ENCODE measurements around the gene RUVBL2.

Gene RUVBL2

DNA sequence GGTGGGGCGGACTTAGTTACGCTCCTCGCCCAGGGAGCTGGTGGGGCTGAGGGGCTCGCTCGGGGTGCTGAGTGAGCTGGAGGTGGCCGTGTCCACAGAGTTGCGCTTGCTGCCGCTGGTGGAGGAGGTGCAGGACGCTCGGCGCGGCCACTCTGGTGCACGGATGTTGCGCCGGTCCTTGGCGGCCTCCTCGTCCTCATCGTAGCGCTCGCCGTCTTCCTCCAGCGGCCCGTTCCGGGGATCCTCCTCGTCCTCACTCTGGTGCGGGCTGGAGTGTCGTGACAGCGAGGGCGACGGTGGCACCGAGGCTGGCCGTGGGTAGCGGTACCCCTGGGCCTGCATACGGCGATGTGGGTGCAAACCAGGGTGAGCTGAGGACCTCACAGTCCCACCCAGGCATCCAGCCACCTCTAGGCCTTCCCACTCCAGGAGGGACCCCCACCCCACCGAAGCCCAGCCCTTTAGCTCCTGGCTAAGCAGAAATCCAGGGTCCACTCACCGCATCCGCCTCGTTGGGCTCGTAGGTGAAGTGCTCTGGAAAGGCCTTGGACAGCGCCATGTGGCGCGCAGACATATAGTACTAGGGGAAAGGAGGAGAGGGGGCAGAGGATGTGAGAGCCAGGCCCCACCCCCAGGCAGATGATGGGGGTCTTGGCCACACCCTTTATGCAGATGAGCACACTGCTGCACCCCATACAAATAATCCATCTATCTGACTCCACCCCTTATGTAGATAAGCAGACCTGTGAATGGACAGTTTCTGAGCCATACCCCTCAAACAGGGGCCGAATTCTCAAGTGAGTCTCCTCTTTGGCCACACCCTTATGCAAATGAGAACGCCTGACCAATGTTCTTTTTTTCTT is 24.2 kb upstream of the RUVBL2 start:
- Histone ChIP-seq H2AFZ (ENCODE audit: low read depth, low read length) (no peak overlapping the region), H3K36me3 (replicated peaks; ENCODE audit: low read depth, low read length) (peaks cover 57% of the 10 kb centered on the region), H4K20me1 (ENCODE audit: insufficient read depth, low read length) (peaks cover 21% of the 10 kb centered on the region), H3K4me1 (ENCODE audit: low read length) (peaks cover 41% of the 10 kb centered on the region), H3K27me3 (ENCODE audit: low read depth, low read length) (no peaks in the 10 kb centered on the region), H3K9ac (ENCODE audit: low read length) (no peak overlapping the region), H3K4me3 (ENCODE audit: low read length) (no peak overlapping the region), H3K9me3 (ENCODE audit: insufficient read depth, low read length) (no peaks in the 10 kb centered on the region), H3K79me2 (ENCODE audit: low read length) (peaks cover 29% of the 10 kb centered on the region), H3K4me2 (ENCODE audit: low read length) (no peak overlapping the region), H3K27ac (ENCODE audit: low read length) (no peak overlapping the region)
- no peak for TF ChIP-seq EZH2phosphoT487 (IDR thresholded peaks at IDR 0.05; ENCODE audit: low read depth)
- TF ChIP-seq, protein P1, sequence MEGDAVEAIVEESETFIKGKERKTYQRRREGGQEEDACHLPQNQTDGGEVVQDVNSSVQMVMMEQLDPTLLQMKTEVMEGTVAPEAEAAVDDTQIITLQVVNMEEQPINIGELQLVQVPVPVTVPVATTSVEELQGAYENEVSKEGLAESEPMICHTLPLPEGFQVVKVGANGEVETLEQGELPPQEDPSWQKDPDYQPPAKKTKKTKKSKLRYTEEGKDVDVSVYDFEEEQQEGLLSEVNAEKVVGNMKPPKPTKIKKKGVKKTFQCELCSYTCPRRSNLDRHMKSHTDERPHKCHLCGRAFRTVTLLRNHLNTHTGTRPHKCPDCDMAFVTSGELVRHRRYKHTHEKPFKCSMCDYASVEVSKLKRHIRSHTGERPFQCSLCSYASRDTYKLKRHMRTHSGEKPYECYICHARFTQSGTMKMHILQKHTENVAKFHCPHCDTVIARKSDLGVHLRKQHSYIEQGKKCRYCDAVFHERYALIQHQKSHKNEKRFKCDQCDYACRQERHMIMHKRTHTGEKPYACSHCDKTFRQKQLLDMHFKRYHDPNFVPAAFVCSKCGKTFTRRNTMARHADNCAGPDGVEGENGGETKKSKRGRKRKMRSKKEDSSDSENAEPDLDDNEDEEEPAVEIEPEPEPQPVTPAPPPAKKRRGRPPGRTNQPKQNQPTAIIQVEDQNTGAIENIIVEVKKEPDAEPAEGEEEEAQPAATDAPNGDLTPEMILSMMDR (IDR thresholded peaks at IDR 0.05; ENCODE audit: low read depth, low read length) = no peak

- Histone ChIP-seq H3K9me3 (ENCODE audit: insufficient read depth, low read length) (no peaks in the 10 kb centered on the region), H3K9ac (ENCODE audit: low read length) (no peak overlapping the region), H3K4me3 (ENCODE audit: low read length) (no peak overlapping the region), H3K4me2 (ENCODE audit: low read length) (peak overlapping the region; percentile 54), H3K4me1 (ENCODE audit: low read length) (peaks cover 39% of the 10 kb centered on the region), H4K20me1 (ENCODE audit: insufficient read depth, low read length) (peaks cover 21% of the 10 kb centered on the region), H3K36me3 (replicated peaks; ENCODE audit: low read depth, low read length) (peaks cover 58% of the 10 kb centered on the region), H3K79me2 (ENCODE audit: low read length) (peaks cover 24% of the 10 kb centered on the region), H2AFZ (ENCODE audit: low read depth, low read length) (no peak overlapping the region), H3K27ac (ENCODE audit: low read length) (no peak overlapping the region), H3K27me3 (ENCODE audit: low read depth, low read length) (no peaks in the 10 kb centered on the region)
- TF ChIP-seq, protein P1 (IDR thresholded peaks at IDR 0.05; ENCODE audit: low read depth, low read length) = no peak
- no peak for TF ChIP-seq EZH2phosphoT487 (IDR thresholded peaks at IDR 0.05; ENCODE audit: low read depth)
Measured at GRCh38 chr19:48970139-48970766, 23.4 kb upstream of the RUVBL2 start.

- H3K9ac ChIP-seq (ENCODE audit: low read length) = no peak overlapping the region
- H4K20me1 ChIP-seq (ENCODE audit: insufficient read depth, low read length) = peaks cover 16% of the 10 kb centered on the region
- H3K27ac ChIP-seq (ENCODE audit: low read length) = no peak overlapping the region
- no peak overlapping the region for H3K4me3 ChIP-seq (ENCODE audit: low read length)
- peaks cover 53% of the 10 kb centered on the region for H3K36me3 ChIP-seq (replicated peaks; ENCODE audit: low read depth, low read length)
- H3K9me3 ChIP-seq (ENCODE audit: insufficient read depth, low read length) = no peaks in the 10 kb centered on the region
- H3K4me1 ChIP-seq (ENCODE audit: low read length) = peaks cover 39% of the 10 kb centered on the region
- H3K79me2 ChIP-seq (ENCODE audit: low read length) = peaks cover 17% of the 10 kb centered on the region
- TF ChIP-seq, protein P1 (IDR thresholded peaks at IDR 0.05; ENCODE audit: low read depth, low read length) = peak; percentile 99
- TF ChIP-seq EZH2phosphoT487 (IDR thresholded peaks at IDR 0.05; ENCODE audit: low read depth) = no peak
- peak overlapping the region; percentile 54 for H3K4me2 ChIP-seq (ENCODE audit: low read length)
- H2AFZ ChIP-seq (ENCODE audit: low read depth, low read length) = no peak overlapping the region
- no peaks in the 10 kb centered on the region for H3K27me3 ChIP-seq (ENCODE audit: low read depth, low read length)
Measured at GRCh38 chr19:48970923-48971395, 22.7 kb upstream of the RUVBL2 start.
